Measurements from ENCODE around the gene SNED1.

Gene SNED1

GRCh38 chr2:241108271-241109209, 110.1 kb downstream of the SNED1 start:
- DNase-seq (ENCODE audit: low read depth in 2 of 2): no peak

GRCh38 chr2:241109210-241110088, 111.0 kb downstream of the SNED1 start:
- DNase-seq (ENCODE audit: low read depth in 2 of 2): no peak

GRCh38 chr2:241110089-241110606, 111.7 kb downstream of the SNED1 start:
- no peak for DNase-seq (ENCODE audit: low read depth in 2 of 2)

- no peak for DNase-seq (ENCODE audit: low read depth in 2 of 2)
Observed at GRCh38 chr2:241110607-241111439, 112.4 kb downstream of the SNED1 start.

GRCh38 chr2:241111440-241111805, 113.0 kb downstream of the SNED1 start:
- DNase-seq (ENCODE audit: low read depth in 2 of 2): no peak

- no peak for DNase-seq (ENCODE audit: low read depth in 2 of 2)
Observed at GRCh38 chr2:241112046-241112445, 113.6 kb downstream of the SNED1 start.

GRCh38 chr2:241112592-241112991, 114.2 kb downstream of the SNED1 start:
- no peak for DNase-seq (ENCODE audit: low read depth in 2 of 2)

GRCh38 chr2:241114836-241115235, 116.4 kb downstream of the SNED1 start:
- DNase-seq (ENCODE audit: low read depth in 2 of 2): no peak

GRCh38 chr2:241115361-241115760, 116.9 kb downstream of the SNED1 start:
- no peak for DNase-seq (ENCODE audit: low read depth in 2 of 2)

GRCh38 chr2:241116606-241117560, 118.5 kb downstream of the SNED1 start:
- DNase-seq (ENCODE audit: low read depth in 2 of 2): no peak

- DNase-seq (ENCODE audit: low read depth in 2 of 2): no peak
Observed at GRCh38 chr2:241118737-241119505, 120.5 kb downstream of the SNED1 start.

GRCh38 chr2:241120440-241120839, 122.0 kb downstream of the SNED1 start:
- DNase-seq (ENCODE audit: low read depth in 2 of 2): no peak

- no peak for DNase-seq (ENCODE audit: low read depth in 2 of 2)
Observed at GRCh38 chr2:241121008-241121407, 122.6 kb downstream of the SNED1 start.

GRCh38 chr2:241122376-241123002, 124.1 kb downstream of the SNED1 start:
- DNase-seq (ENCODE audit: low read depth in 2 of 2): no peak

- no peak for DNase-seq (ENCODE audit: low read depth in 2 of 2)
Observed at GRCh38 chr2:241123816-241124536, 125.6 kb downstream of the SNED1 start.

- DNase-seq (ENCODE audit: low read depth in 2 of 2): no peak
Observed at GRCh38 chr2:241125626-241126025, 127.2 kb downstream of the SNED1 start.

- DNase-seq (ENCODE audit: low read depth in 2 of 2): no peak
Observed at GRCh38 chr2:241126201-241126611, 127.8 kb downstream of the SNED1 start.

GRCh38 chr2:241126771-241127202, 128.4 kb downstream of the SNED1 start:
- DNase-seq (ENCODE audit: low read depth in 2 of 2): no peak

Measured in fibroblast of skin of left biceps (primary cell).